HCT116 (cell line): ENCODE results near the gene GIT2. TPM values are rescaled to one million over a fixed set of nuclear protein-coding genes. Genes with fewer than 3 reads are reported as not detected.

Source experiments
- ATAC-seq: fragments of 200-7000 bp; cut with Tn5 transposase; 2 replicates; pipeline ENCODE4 v1.9.1; 2020; ENCODE audit warnings: mild to moderate bottlenecking, moderate library complexity
- BruUV-seq: library from RNA; stranded (reverse); fragments of 400-500 nt; replicated peaks from 2 replicates; lab custom pipeline; 2021; lab: Mats Ljungman, UMichigan
- CTCF ChIA-PET: fragments of 300-600 bp; sonication (Branson Sonifier 250); formaldehyde crosslinking; loops from one replicate; lab custom pipeline; 2021; ENCODE audit warnings: antibody characterized with exemption; lab: Charles Lee
- POLR2A ChIA-PET: fragments of 300-600, 350-600 bp; sonication (Branson Sonifier 250); formaldehyde crosslinking; loops from one replicate; lab custom pipeline; 2021; ENCODE audit warnings: antibody characterized with exemption; lab: Charles Lee
- RAD21 ChIA-PET, 2 experiments: fragments of 300-600 bp; sonication (Branson Sonifier 250); formaldehyde crosslinking; loops; one replicate each; lab custom pipeline; 2023; ENCODE audit warnings: low total read pairs in 2 of 2; ENCODE audit not compliant: uncharacterized antibody in 2 of 2, unreplicated experiment in 2 of 2, low non-redundant PET in 1 of 2; lab: Charles Lee
- DNase-seq: peaks from one replicate; pipeline ENCODE4 v3.0.0-alpha.2; 2010; ENCODE audit warnings: low read depth, low spot score
- H2AFZ ChIP-seq: fragments of 200-600 bp; shearing (Covaris generic), sonication (generic); 2 replicates; pipeline ENCODE4 v1.6.1; 2017; ENCODE audit warnings: low read depth, mixed run types, mixed read lengths, antibody characterized with exemption, low read length; ENCODE audit not compliant: poor library complexity, severe bottlenecking
- H3K27ac ChIP-seq: 2 replicates; pipeline ENCODE4 v1.5.1; 2012; ENCODE audit warnings: low read depth, low read length
- H3K27me3 ChIP-seq: fragments of 200-600 bp; sonication (generic); 2 replicates; pipeline ENCODE4 v1.6.1; 2016; ENCODE audit warnings: mixed run types, low read length, mixed read lengths; ENCODE audit not compliant: insufficient read depth
- H3K36me3 ChIP-seq, 2 experiments: fragments of 200-500 bp in 1 of 2; fragments of 200-600 bp in 1 of 2; sonication (Bioruptor generic) in 1 of 2; sonication (generic) in 1 of 2; 2 replicates each; pipeline versions ENCODE4 v1.5.1 to v1.6.1; 2014 to 2016; ENCODE audit warnings: low read length in 2 of 2, inconsistent platforms in 1 of 2, mixed read lengths in 1 of 2, mixed run types in 1 of 2; ENCODE audit not compliant: insufficient read depth in 2 of 2, control insufficient read depth in 1 of 2
- H3K4me1 ChIP-seq, 2 experiments: fragments of 200-600 bp in 1 of 2; sonication (generic) in 1 of 2; 2 replicates each; pipeline versions ENCODE4 v1.5.1 to v1.6.1; 2012 to 2017; ENCODE audit warnings: low read length in 2 of 2, inconsistent platforms in 1 of 2, mild to moderate bottlenecking in 1 of 2, mixed read lengths in 1 of 2, mixed run types in 1 of 2, moderate library complexity in 1 of 2; ENCODE audit not compliant: insufficient read depth in 2 of 2, control insufficient read depth in 1 of 2
- H3K4me2 ChIP-seq: fragments of 200-600 bp; sonication (generic); 2 replicates; pipeline ENCODE4 v1.6.1; 2017; ENCODE audit warnings: mixed run types, low read length, mixed read lengths
- H3K4me3 ChIP-seq, 2 experiments: fragments of 200-600 bp in 1 of 2; sonication (generic) in 1 of 2; replicated peaks in 1 of 2; 2 replicates each; pipeline ENCODE4 v1.5.1; 2011 to 2016; ENCODE audit warnings: low read length in 2 of 2, control low read depth in 1 of 2, low read depth in 1 of 2, mild to moderate bottlenecking in 1 of 2, mixed read lengths in 1 of 2, mixed run types in 1 of 2
- H3K79me2 ChIP-seq: fragments of 200-600 bp; sonication (generic); 2 replicates; pipeline ENCODE4 v1.6.1; 2017; ENCODE audit warnings: mild to moderate bottlenecking, mixed run types, low read length, moderate library complexity, mixed read lengths; ENCODE audit not compliant: insufficient read depth
- H3K9ac ChIP-seq: fragments of 200-600 bp; sonication (generic); 2 replicates; pipeline ENCODE4 v1.6.1; 2016; ENCODE audit warnings: low read length, mixed read lengths
- H3K9me2 ChIP-seq: fragments of 200-600 bp; sonication (generic), shearing (Covaris generic); 2 replicates; pipeline ENCODE4 v1.6.1; 2017; ENCODE audit warnings: mixed run types, mild to moderate bottlenecking, moderate library complexity; ENCODE audit not compliant: insufficient read depth
- H3K9me3 ChIP-seq, 2 experiments: fragments of 200-500 bp in 1 of 2; fragments of 200-600 bp in 1 of 2; sonication (Bioruptor generic) in 1 of 2; sonication (generic) in 1 of 2; 2 replicates each; pipeline ENCODE4 v1.6.1; 2014 to 2017; ENCODE audit warnings: low read length in 2 of 2, mixed read lengths in 2 of 2, inconsistent platforms in 1 of 2, low read depth in 1 of 2, mild to moderate bottlenecking in 1 of 2, mixed run types in 1 of 2, moderate library complexity in 1 of 2; ENCODE audit not compliant: control insufficient read depth in 1 of 2, insufficient read depth in 1 of 2
- H4K20me1 ChIP-seq: fragments of 200-600 bp; sonication (generic), shearing (Covaris generic); 2 replicates; pipeline ENCODE4 v1.6.1; 2017; ENCODE audit warnings: mixed run types, mild to moderate bottlenecking, moderate library complexity; ENCODE audit not compliant: insufficient read depth
- CBX3 ChIP-seq: IDR thresholded peaks from 2 replicates; pipeline ENCODE4 v1.6.1; 2012; ENCODE audit warnings: low read depth
- CEBPB ChIP-seq: IDR thresholded peaks from 2 replicates; pipeline ENCODE4 v1.6.1; 2012; ENCODE audit warnings: low read depth
- EGR1 ChIP-seq: IDR thresholded peaks from 2 replicates; pipeline ENCODE4 v1.6.1; 2012; ENCODE audit warnings: low read depth
- ELF1 ChIP-seq: IDR thresholded peaks from 2 replicates; pipeline ENCODE4 v1.6.1; 2012; ENCODE audit warnings: low read depth, borderline replicate concordance
- EZH2 ChIP-seq: fragments of 200-600 bp; sonication (generic); IDR thresholded peaks from 2 replicates; pipeline ENCODE4 v1.6.1; 2017; ENCODE audit warnings: antibody characterized with exemption, mixed run types
- JUND ChIP-seq: IDR thresholded peaks from 2 replicates; pipeline ENCODE4 v1.6.1; 2012
- POLR2AphosphoS5 ChIP-seq: IDR thresholded peaks from 2 replicates; pipeline ENCODE4 v1.6.1; 2011; ENCODE audit warnings: mild to moderate bottlenecking, low read depth, low read length, moderate library complexity
- TCF7L2 ChIP-seq: IDR thresholded peaks from 2 replicates; pipeline ENCODE4 v1.7.0; 2011; ENCODE audit warnings: borderline replicate concordance, inconsistent platforms; ENCODE audit not compliant: insufficient read depth, insufficient read length; ENCODE audit errors: extremely low read depth
- YY1 ChIP-seq: IDR thresholded peaks from 2 replicates; pipeline ENCODE4 v1.6.1; 2011; ENCODE audit warnings: low read length, low read depth, moderate library complexity, mild to moderate bottlenecking; ENCODE audit not compliant: insufficient replicate concordance; ENCODE audit errors: extremely low read depth
- ZFX ChIP-seq: fragments of 450-650 bp; IDR thresholded peaks from 2 replicates; pipeline ENCODE4 v1.6.1; 2017
- ZNF274 ChIP-seq: fragments of 200-500 bp; sonication (Bioruptor generic); IDR thresholded peaks from 2 replicates; pipeline ENCODE4 v1.6.1; 2014; ENCODE audit warnings: mild to moderate bottlenecking, low read depth, low read length, inconsistent platforms
- intact Hi-C: fragments of 100-400 bp; cut with micrococcal nuclease; formaldehyde crosslinking; loops from 2 replicates; pipeline ENCODE4 v1.10.0; 2022
- total RNA-seq: library from RNA; stranded (reverse); gene quantifications from one replicate; pipeline ENCODE4 v1.2.1, GENCODE V29; 2021; ENCODE audit not compliant: unreplicated experiment
- TF ChIP-seq, protein P1 (sequence below): IDR thresholded peaks from 2 replicates; pipeline ENCODE4 v1.6.1; 2011; ENCODE audit warnings: mild to moderate bottlenecking, low read length, moderate library complexity; ENCODE audit not compliant: insufficient replicate concordance; ENCODE audit errors: extremely low read depth
- TF ChIP-seq, protein P2 (sequence below): IDR thresholded peaks from 2 replicates; pipeline ENCODE4 v1.6.1; 2012
- TF ChIP-seq, protein P3 (sequence below): IDR thresholded peaks from 2 replicates; pipeline ENCODE4 v1.6.1; 2012
- TF ChIP-seq, protein P4 (sequence below): IDR thresholded peaks from 2 replicates; pipeline ENCODE4 v1.6.1; 2012; ENCODE audit warnings: low read depth

The GIT2 gene
- total RNA-seq, 1 experiment from 2014 or later, result 21.5 TPM

DNA sequence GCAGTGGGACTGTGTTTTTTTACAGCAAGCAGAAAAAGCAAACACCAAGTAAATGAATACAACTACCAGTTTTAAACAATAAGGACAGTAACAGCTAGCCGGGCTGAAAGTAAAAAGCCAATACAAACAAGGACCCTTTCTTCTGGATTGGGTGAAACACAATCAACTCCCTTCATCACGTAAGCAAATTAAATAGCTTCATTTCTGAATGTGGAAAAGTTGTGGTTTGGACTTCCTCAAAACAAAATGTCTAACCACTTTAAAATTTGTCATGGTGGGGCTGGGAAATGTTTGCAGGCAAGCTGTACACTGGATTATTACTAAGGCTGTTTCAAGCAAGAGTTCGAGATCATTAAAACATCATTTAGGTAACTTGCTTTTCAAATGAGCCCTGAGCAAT, 48.6 kb downstream of the GIT2 start:
- ATAC-seq (no peak), DNase-seq (no peak)
- Histone ChIP-seq H3K4me2 (no peak overlapping the region), H3K9me2 (no peaks in the 10 kb centered on the region), H3K9ac (no peak overlapping the region), H3K4me3 (no peak overlapping the region), H3K27ac (no peak overlapping the region), H3K79me2 (no peaks in the 10 kb centered on the region), H4K20me1 (no peaks in the 10 kb centered on the region), H3K36me3 (0 out of 4 replicates have a peak, but pooled peaks cover 3 to 11% of the 10 kb centered on the region in 2 experiments), H2AFZ (no peak overlapping the region), H3K9me3 (no peaks in the 10 kb centered on the region), H3K4me1 (peaks cover 27 to 39% of the 10 kb centered on the region in 2 experiments), H3K27me3 (no peaks in the 10 kb centered on the region)
- ChIA-PET POLR2A (no interaction called here), CTCF (no interaction called here), RAD21 (no interaction called here)
- intact Hi-C loops, result no loop called here
- BruUV-seq, result no TSS peak
- TF ChIP-seq JUND (no peak), YY1 (no peak), EZH2 (no peak), CBX3 (no peak), TCF7L2 (no peak), EGR1 (no peak), POLR2AphosphoS5 (no peak), ZFX (no peak), CEBPB (no peak), ELF1 (no peak), ZNF274 (no peak)
- TF ChIP-seq, protein P1, sequence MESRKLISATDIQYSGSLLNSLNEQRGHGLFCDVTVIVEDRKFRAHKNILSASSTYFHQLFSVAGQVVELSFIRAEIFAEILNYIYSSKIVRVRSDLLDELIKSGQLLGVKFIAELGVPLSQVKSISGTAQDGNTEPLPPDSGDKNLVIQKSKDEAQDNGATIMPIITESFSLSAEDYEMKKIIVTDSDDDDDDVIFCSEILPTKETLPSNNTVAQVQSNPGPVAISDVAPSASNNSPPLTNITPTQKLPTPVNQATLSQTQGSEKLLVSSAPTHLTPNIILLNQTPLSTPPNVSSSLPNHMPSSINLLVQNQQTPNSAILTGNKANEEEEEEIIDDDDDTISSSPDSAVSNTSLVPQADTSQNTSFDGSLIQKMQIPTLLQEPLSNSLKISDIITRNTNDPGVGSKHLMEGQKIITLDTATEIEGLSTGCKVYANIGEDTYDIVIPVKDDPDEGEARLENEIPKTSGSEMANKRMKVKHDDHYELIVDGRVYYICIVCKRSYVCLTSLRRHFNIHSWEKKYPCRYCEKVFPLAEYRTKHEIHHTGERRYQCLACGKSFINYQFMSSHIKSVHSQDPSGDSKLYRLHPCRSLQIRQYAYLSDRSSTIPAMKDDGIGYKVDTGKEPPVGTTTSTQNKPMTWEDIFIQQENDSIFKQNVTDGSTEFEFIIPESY, result no peak
- TF ChIP-seq, protein P2, sequence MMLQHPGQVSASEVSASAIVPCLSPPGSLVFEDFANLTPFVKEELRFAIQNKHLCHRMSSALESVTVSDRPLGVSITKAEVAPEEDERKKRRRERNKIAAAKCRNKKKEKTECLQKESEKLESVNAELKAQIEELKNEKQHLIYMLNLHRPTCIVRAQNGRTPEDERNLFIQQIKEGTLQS, result no peak
- TF ChIP-seq, protein P3, sequence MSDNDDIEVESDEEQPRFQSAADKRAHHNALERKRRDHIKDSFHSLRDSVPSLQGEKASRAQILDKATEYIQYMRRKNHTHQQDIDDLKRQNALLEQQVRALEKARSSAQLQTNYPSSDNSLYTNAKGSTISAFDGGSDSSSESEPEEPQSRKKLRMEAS, result no peak
- TF ChIP-seq, protein P4, sequence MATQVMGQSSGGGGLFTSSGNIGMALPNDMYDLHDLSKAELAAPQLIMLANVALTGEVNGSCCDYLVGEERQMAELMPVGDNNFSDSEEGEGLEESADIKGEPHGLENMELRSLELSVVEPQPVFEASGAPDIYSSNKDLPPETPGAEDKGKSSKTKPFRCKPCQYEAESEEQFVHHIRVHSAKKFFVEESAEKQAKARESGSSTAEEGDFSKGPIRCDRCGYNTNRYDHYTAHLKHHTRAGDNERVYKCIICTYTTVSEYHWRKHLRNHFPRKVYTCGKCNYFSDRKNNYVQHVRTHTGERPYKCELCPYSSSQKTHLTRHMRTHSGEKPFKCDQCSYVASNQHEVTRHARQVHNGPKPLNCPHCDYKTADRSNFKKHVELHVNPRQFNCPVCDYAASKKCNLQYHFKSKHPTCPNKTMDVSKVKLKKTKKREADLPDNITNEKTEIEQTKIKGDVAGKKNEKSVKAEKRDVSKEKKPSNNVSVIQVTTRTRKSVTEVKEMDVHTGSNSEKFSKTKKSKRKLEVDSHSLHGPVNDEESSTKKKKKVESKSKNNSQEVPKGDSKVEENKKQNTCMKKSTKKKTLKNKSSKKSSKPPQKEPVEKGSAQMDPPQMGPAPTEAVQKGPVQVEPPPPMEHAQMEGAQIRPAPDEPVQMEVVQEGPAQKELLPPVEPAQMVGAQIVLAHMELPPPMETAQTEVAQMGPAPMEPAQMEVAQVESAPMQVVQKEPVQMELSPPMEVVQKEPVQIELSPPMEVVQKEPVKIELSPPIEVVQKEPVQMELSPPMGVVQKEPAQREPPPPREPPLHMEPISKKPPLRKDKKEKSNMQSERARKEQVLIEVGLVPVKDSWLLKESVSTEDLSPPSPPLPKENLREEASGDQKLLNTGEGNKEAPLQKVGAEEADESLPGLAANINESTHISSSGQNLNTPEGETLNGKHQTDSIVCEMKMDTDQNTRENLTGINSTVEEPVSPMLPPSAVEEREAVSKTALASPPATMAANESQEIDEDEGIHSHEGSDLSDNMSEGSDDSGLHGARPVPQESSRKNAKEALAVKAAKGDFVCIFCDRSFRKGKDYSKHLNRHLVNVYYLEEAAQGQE, result no peak
